ENCODE measurements around the gene OSBPL7.

DNA sequence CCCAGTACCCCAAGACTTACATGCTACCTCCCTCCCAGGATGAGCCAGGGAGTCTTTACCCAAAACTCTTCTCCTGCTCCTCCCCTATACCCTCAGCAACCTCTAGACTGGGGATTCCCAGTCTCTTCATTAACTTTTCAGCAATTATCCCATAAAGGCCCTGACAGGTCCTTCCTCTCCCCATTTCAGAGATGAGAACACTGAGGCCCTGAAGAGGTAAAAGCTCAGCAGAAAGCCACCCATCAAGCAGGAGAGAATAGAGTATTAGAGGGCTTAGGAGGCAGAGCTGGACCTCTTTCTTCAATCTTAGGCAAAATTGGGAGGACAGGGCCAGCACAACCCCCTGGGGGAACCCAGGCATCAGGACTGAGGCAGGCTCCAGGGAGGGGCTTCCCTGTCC, 35.2 kb upstream of the OSBPL7 start:
- TF ChIP-seq, protein P1, sequence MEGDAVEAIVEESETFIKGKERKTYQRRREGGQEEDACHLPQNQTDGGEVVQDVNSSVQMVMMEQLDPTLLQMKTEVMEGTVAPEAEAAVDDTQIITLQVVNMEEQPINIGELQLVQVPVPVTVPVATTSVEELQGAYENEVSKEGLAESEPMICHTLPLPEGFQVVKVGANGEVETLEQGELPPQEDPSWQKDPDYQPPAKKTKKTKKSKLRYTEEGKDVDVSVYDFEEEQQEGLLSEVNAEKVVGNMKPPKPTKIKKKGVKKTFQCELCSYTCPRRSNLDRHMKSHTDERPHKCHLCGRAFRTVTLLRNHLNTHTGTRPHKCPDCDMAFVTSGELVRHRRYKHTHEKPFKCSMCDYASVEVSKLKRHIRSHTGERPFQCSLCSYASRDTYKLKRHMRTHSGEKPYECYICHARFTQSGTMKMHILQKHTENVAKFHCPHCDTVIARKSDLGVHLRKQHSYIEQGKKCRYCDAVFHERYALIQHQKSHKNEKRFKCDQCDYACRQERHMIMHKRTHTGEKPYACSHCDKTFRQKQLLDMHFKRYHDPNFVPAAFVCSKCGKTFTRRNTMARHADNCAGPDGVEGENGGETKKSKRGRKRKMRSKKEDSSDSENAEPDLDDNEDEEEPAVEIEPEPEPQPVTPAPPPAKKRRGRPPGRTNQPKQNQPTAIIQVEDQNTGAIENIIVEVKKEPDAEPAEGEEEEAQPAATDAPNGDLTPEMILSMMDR (IDR thresholded peaks at IDR 0.05 in 2 of 3, conservative IDR thresholded peaks at IDR 0.05 in 1 of 3; ENCODE audit: borderline replicate concordance in 1 of 3, insufficient read depth in 1 of 3, low read depth in 2 of 3, low read length in 2 of 3) = no peak
- TF ChIP-seq CEBPB (IDR thresholded peaks at IDR 0.05; ENCODE audit: low read depth) (no peak), POLR2A (IDR thresholded peaks at IDR 0.05; ENCODE audit: borderline replicate concordance, extremely low read depth, insufficient read depth, insufficient read length) (no peak), EZH2phosphoT487 (IDR thresholded peaks at IDR 0.05; ENCODE audit: borderline replicate concordance) (no peak), POLR2AphosphoS5 (IDR thresholded peaks at IDR 0.05; ENCODE audit: low read depth, low read length) (no peak), CBX3 (IDR thresholded peaks at IDR 0.05; ENCODE audit: low read depth) (no peak), EZH2 (IDR thresholded peaks at IDR 0.05) (no peak)

Data from HCT116 (cell line).